ENCODE data around the gene GARRE1. TPM values are rescaled to one million over a fixed set of nuclear protein-coding genes. Genes with fewer than 3 reads are reported as not detected.

GARRE1 gene
- total and polyA plus RNA-seq, 2 of the 4 experiments (the other 2 are of a cell fraction): 13.8 to 16.9 TPM

DNA sequence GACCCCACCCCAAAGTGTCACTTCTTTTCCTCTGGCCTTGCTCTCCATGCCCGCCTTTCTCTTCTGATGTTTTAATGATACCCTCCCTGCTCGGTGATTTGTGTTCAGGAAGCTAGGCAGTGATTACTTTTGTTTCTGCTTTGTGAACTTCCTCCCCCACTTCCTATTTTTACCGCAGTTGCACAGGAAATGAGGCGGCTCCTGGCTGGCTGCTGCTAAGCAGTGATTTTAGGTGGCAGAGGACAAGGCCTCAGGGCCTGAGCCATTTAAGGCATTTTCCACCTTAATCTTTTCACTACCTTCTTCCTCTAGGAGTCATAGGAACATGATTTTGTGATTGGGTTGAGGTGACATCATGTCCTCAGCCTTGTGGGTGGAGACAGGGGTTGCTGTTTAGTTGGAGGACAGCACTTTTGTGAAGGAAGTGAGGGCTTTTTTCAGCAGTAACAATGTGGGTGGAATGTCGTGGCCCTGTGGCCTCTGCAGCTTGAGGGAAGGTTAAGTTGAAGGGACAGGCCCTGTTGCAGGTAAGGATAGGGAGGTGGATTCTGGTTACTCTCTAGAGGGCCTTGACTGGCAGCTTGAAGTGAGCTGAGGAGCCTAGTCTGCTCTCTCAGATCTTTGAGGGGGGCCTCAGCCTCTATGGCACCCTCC, 15.7 kb downstream of the GARRE1 start:
- peaks cover 33% of the 10 kb centered on the region for H3K9me1 ChIP-seq (ENCODE audit: insufficient read depth, low read length)
- POLR2A ChIA-PET (ENCODE audit: unreplicated experiment): interaction anchor here (1.3 kb wide), 1 partner anchor 9 kb away, joined by 4 read pairs; no protein-coding TSS in a partner anchor
- H3K79me1 ChIP-seq (ENCODE audit: low read depth in 1 of 2, low read length in 2 of 2): peaks cover 45 to 74% of the 10 kb centered on the region in 2 experiments
- no peaks in the 10 kb centered on the region for H3K27me3 ChIP-seq (ENCODE audit: control insufficient read depth, insufficient read depth, low read length)
- peaks cover 7% of the 10 kb centered on the region for H3K36me3 ChIP-seq (ENCODE audit: control insufficient read depth, insufficient read depth, low read length)
- peak overlapping the region; percentile 72 for H2AFZ ChIP-seq (replicated peaks; ENCODE audit: low read length, poor library complexity)
- ATAC-seq (ENCODE audit: low read depth) (peak; percentile 14), DNase-seq (peak; percentile 66)
- dilution Hi-C loops (cut with HindIII; ENCODE audit: low sequenced_read_pairs, unreplicated experiment) (no loop called here), intact Hi-C loops (cut with micrococcal nuclease) (no loop called here), in situ Hi-C loops (cut with MboI; ENCODE audit: low sequenced_read_pairs) (no loop called here)
- H4K20me1 ChIP-seq (ENCODE audit: insufficient read depth, low read length): peaks cover 5% of the 10 kb centered on the region; the same call in 1 of the 2 replicates
- H2AK9ac ChIP-seq (replicated peaks; ENCODE audit: low read depth, low read length, poor library complexity): peak overlapping the region; percentile 74
- peak overlapping the region; percentile 90 to 93 for H4K8ac ChIP-seq (ENCODE audit: low read depth in 2 of 2, low read length in 2 of 2)
- CTCF ChIA-PET: interaction anchor here (1.0 to 2.9 kb wide), 2 partner anchors 26 to 76 kb away, joined by 3 to 9 read pairs; no protein-coding TSS in a partner anchor
- peak overlapping the region; percentile 76 for H3K9ac ChIP-seq (ENCODE audit: low read depth, low read length)
- peak overlapping the region; percentile 80 for H2BK20ac ChIP-seq (ENCODE audit: low read depth, low read length)
- H3K4me1 ChIP-seq (ENCODE audit: control insufficient read depth, insufficient read depth, low read length): peaks cover 35% of the 10 kb centered on the region
- peak overlapping the region; percentile 94 for H3K27ac ChIP-seq (ENCODE audit: insufficient read depth, low read length)
- peak overlapping the region; percentile 56 for H3K56ac ChIP-seq (ENCODE audit: extremely low read depth, insufficient read depth, low read length)
- H4K91ac ChIP-seq (ENCODE audit: insufficient read depth, low read depth, low read length): peak overlapping the region; percentile 94
- H3K4me3 ChIP-seq (ENCODE audit: insufficient read depth, low read depth, low read length): no peak overlapping the region
- H3K9me3 ChIP-seq (ENCODE audit: control insufficient read depth, insufficient read depth, low read length): no peaks in the 10 kb centered on the region
- H2BK15ac ChIP-seq (ENCODE audit: low read depth, low read length): peak overlapping the region; percentile 81
- H3K18ac ChIP-seq (ENCODE audit: low read depth, low read length): peak overlapping the region; percentile 92
- H3K4ac ChIP-seq (ENCODE audit: low read depth, low read length): peak overlapping the region; percentile 95
- TF ChIP-seq MAFK (IDR thresholded peaks at IDR 0.05; ENCODE audit: low read depth, low read length) (no peak), CEBPB (IDR thresholded peaks at IDR 0.05; ENCODE audit: low read depth, low read length) (no peak), POLR2A (IDR thresholded peaks at IDR 0.05; ENCODE audit: low read depth, low read length) (no peak), MAZ (IDR thresholded peaks at IDR 0.05; ENCODE audit: borderline replicate concordance, low read depth, low read length) (no peak), BHLHE40 (IDR thresholded peaks at IDR 0.05; ENCODE audit: low read depth, low read length) (no peak), RCOR1 (IDR thresholded peaks at IDR 0.05; ENCODE audit: insufficient replicate concordance, low read length) (no peak), MXI1 (IDR thresholded peaks at IDR 0.05; ENCODE audit: borderline replicate concordance, low read depth, low read length) (no peak), RAD21 (IDR thresholded peaks at IDR 0.05; ENCODE audit: low read length) (no peak), FOS (IDR thresholded peaks at IDR 0.05; ENCODE audit: low read depth, low read length) (no peak)
- TF ChIP-seq, protein P1, sequence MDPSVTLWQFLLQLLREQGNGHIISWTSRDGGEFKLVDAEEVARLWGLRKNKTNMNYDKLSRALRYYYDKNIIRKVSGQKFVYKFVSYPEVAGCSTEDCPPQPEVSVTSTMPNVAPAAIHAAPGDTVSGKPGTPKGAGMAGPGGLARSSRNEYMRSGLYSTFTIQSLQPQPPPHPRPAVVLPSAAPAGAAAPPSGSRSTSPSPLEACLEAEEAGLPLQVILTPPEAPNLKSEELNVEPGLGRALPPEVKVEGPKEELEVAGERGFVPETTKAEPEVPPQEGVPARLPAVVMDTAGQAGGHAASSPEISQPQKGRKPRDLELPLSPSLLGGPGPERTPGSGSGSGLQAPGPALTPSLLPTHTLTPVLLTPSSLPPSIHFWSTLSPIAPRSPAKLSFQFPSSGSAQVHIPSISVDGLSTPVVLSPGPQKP (IDR thresholded peaks at IDR 0.05; ENCODE audit: borderline replicate concordance, low read depth, low read length): no peak
- TF ChIP-seq, protein P2, sequence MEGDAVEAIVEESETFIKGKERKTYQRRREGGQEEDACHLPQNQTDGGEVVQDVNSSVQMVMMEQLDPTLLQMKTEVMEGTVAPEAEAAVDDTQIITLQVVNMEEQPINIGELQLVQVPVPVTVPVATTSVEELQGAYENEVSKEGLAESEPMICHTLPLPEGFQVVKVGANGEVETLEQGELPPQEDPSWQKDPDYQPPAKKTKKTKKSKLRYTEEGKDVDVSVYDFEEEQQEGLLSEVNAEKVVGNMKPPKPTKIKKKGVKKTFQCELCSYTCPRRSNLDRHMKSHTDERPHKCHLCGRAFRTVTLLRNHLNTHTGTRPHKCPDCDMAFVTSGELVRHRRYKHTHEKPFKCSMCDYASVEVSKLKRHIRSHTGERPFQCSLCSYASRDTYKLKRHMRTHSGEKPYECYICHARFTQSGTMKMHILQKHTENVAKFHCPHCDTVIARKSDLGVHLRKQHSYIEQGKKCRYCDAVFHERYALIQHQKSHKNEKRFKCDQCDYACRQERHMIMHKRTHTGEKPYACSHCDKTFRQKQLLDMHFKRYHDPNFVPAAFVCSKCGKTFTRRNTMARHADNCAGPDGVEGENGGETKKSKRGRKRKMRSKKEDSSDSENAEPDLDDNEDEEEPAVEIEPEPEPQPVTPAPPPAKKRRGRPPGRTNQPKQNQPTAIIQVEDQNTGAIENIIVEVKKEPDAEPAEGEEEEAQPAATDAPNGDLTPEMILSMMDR (conservative IDR thresholded peaks at IDR 0.05; ENCODE audit: low read depth, low read length): no peak
- H3K23ac ChIP-seq (ENCODE audit: low read depth, low read length): peak overlapping the region; percentile 71
- no TSS peak for BruUV-seq (replicated peaks)
- no CpG with 5 or more reads among the region's 5 CpGs for WGBS, 2 experiments (ENCODE audit: extremely low coverage in 2 of 2, insufficient read length in 1 of 2)
- peak overlapping the region; percentile 87 for H2BK120ac ChIP-seq (ENCODE audit: low read depth, low read length)
- H3K14ac ChIP-seq (replicated peaks; ENCODE audit: low read depth, low read length): peak overlapping the region; percentile 88
- H2AK5ac ChIP-seq (ENCODE audit: low read depth, low read length): peak overlapping the region; percentile 96
- H4K5ac ChIP-seq (ENCODE audit: low read depth, low read length): peak overlapping the region; percentile 26
- peak overlapping the region; percentile 62; the same call in 1 of the 2 replicates for H3K4me2 ChIP-seq (ENCODE audit: low read depth, low read length)
- peak overlapping the region; percentile 90 for H2BK5ac ChIP-seq (ENCODE audit: low read depth, low read length, poor library complexity, severe bottlenecking)

Measured in IMR-90 (cell line).